ENCODE results near the gene PHLDB3. TPM values are rescaled to one million over a fixed set of nuclear protein-coding genes. Genes with fewer than 3 reads are reported as not detected.

Gene PHLDB3
- total and polyA plus RNA-seq, 10 donors: 8.0 to 23.0 (median 16.1) TPM

DNA sequence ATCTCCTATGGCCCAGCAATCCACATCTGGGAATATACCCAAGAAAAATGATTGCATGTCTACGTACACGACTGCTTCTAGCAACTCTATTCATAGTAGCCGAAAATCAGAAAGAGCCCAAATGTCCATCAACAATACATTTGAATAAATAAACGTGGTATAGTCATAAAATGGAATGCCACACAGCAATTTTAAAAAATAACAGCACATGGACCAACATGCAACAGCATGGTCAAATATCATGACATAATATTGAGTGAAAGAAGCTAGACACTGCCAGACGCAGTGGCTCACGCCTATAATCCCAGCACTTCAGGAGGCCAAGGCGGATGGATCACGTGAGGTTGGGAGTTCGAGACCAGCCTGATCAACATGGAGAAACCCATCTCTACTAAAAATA lies 73.6 kb downstream of the PHLDB3 start:
- intact Hi-C loops (cut with DNase I; ENCODE audit: low total_unique reads): no loop called here
- no peak overlapping the region for H3K4me3 ChIP-seq
- WGBS, 5 donors: 83 to 95% (median 91%) methylated on average over 9 of the region's 9 CpGs
- DNase-seq: no peak
- H3K27ac ChIP-seq: no peak overlapping the region
- no peaks in the 10 kb centered on the region for H3K36me3 ChIP-seq
- no peaks in the 10 kb centered on the region for H3K9me3 ChIP-seq
- no peaks in the 10 kb centered on the region for H3K27me3 ChIP-seq (replicated peaks in 1 of 7)
- peaks cover 0 to 10% (median 6%) of the 10 kb centered on the region in 6 donors for H3K4me1 ChIP-seq
- TF ChIP-seq POLR2A (IDR thresholded peaks at IDR 0.05) (no peak), POLR2AphosphoS5 (IDR thresholded peaks at IDR 0.05) (no peak)
- TF ChIP-seq, protein P1, sequence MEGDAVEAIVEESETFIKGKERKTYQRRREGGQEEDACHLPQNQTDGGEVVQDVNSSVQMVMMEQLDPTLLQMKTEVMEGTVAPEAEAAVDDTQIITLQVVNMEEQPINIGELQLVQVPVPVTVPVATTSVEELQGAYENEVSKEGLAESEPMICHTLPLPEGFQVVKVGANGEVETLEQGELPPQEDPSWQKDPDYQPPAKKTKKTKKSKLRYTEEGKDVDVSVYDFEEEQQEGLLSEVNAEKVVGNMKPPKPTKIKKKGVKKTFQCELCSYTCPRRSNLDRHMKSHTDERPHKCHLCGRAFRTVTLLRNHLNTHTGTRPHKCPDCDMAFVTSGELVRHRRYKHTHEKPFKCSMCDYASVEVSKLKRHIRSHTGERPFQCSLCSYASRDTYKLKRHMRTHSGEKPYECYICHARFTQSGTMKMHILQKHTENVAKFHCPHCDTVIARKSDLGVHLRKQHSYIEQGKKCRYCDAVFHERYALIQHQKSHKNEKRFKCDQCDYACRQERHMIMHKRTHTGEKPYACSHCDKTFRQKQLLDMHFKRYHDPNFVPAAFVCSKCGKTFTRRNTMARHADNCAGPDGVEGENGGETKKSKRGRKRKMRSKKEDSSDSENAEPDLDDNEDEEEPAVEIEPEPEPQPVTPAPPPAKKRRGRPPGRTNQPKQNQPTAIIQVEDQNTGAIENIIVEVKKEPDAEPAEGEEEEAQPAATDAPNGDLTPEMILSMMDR (IDR thresholded peaks at IDR 0.05 in 8 of 11, conservative IDR thresholded peaks at IDR 0.05 in 3 of 11): no peak

DNA sequence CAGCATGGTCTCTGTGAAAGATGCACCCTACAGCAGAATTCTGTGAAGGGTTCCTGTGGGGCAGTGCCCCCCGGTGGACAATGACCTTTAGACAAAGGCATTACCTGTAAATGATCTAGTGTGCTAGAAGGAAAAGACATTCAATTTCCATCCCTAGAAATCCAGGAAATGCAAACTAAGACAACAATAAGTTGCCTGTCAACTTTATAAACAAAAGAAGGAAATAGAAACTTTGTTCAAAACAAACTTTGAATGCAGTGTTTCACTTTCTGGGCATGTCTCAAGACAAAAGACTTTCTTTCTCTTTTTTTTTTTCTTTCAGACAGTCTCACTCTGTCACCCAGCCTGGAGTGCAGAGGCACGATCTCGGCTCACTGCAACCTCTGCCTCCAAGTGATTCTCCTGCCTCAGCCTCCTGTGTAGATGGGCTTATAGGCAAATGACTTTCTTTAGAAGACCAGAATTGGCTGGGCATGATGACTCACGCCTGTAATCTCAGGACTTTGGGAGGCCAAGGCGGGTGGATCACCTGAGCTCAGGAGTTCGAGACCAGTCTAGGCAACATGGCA lies 74.3 kb downstream of the PHLDB3 start:
- no peaks in the 10 kb centered on the region for H3K9me3 ChIP-seq
- H3K27me3 ChIP-seq (replicated peaks in 1 of 7): no peaks in the 10 kb centered on the region
- peaks cover 0 to 16% (median 6%) of the 10 kb centered on the region in 6 donors for H3K4me1 ChIP-seq
- 48 to 74% (median 70%) methylated on average over 6 of the region's 6 CpGs for WGBS, 5 donors
- DNase-seq: no peak
- TF ChIP-seq POLR2A (IDR thresholded peaks at IDR 0.05): no peak
- no peak for TF ChIP-seq POLR2AphosphoS5 (IDR thresholded peaks at IDR 0.05)
- TF ChIP-seq, protein P1 (IDR thresholded peaks at IDR 0.05 in 8 of 11, conservative IDR thresholded peaks at IDR 0.05 in 3 of 11): no peak
- intact Hi-C loops (cut with DNase I; ENCODE audit: low total_unique reads): no loop called here
- no peaks in the 10 kb centered on the region for H3K36me3 ChIP-seq
- H3K27ac ChIP-seq: peak overlapping the region in 2 of 8 donors; percentile 30 to 38
- no peak overlapping the region for H3K4me3 ChIP-seq

DNA sequence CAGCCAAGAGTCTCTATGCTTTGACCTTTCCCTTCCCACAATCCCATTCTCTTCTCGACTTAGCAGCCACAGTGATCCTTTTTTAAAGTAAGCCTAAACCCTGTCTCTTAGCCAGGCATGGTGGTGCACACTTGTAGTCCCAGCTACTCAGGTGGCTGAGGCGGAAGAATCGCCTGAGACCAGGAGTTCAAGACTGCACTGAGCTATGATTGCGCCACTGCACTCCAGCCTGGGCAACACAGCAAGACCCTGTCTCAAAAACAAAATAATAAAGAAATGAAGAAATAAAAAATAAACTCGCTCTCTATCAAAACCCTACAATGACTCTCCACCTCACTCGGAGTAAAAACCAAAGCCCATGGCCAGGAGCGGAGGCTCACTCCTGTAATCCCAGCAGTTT lies 75.2 kb downstream of the PHLDB3 start:
- intact Hi-C loops (cut with DNase I; ENCODE audit: low total_unique reads): no loop called here
- TF ChIP-seq POLR2AphosphoS5 (IDR thresholded peaks at IDR 0.05): no peak
- TF ChIP-seq, protein P1 (IDR thresholded peaks at IDR 0.05 in 8 of 11, conservative IDR thresholded peaks at IDR 0.05 in 3 of 11): no peak
- TF ChIP-seq POLR2A (IDR thresholded peaks at IDR 0.05): no peak
- Histone ChIP-seq H3K27me3 (replicated peaks in 1 of 7) (no peaks in the 10 kb centered on the region), H3K36me3 (no peaks in the 10 kb centered on the region), H3K9me3 (no peaks in the 10 kb centered on the region), H3K27ac (no peak overlapping the region), H3K4me3 (no peak overlapping the region), H3K4me1 (peaks cover 0 to 17% (median 6%) of the 10 kb centered on the region in 6 donors)
- DNase-seq: no peak
- 83 to 94% (median 87%) methylated on average over 7 of the region's 7 CpGs for WGBS, 5 donors

DNA sequence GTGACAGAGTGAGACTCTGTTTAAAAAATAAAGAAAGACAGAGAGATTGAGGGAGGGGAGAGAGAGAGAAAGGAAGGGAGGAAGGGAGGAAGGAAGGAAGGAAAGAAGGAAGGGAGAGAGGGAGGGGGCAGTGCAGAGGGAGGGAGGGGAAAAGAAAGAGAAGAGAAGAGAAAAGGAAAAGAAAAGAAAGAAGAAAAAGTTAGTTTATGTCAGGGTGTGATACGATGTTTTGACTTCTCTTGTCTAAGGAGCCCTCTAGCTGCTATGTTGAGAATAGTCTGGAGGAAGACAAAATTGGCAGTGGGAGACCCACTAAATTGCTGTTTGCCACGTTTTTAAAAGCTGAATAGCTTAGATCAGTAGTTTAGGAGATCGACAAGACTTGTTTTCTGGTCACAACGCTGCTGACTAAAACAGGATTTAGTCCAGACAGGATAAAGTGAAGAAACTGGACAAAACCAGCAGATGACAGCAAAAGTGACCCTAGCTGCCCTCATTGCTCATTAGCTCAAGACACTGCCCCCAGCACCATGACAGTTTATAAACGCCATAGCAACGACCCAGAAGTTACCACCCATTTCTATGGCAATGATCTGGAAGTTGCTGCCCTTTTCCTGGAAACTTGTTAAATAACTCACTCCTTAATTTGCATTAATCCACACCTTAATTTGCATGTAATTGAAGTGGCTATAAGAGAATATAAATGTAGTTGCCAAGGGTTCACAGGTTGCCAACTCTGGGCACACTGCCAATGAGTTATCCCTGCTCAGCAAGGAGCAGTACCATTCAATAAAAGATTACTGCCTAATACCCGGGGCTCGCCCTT lies 78.8 kb downstream of the PHLDB3 start:
- H3K27me3 ChIP-seq (replicated peaks in 1 of 7): no peaks in the 10 kb centered on the region
- no peak for DNase-seq
- no peaks in the 10 kb centered on the region for H3K36me3 ChIP-seq
- intact Hi-C loops (cut with DNase I; ENCODE audit: low total_unique reads): no loop called here
- peaks cover 0 to 11% (median 2%) of the 10 kb centered on the region in 6 donors for H3K4me1 ChIP-seq
- peak overlapping the region in 2 of 8 donors; percentile 4 to 37 for H3K27ac ChIP-seq
- TF ChIP-seq POLR2AphosphoS5 (IDR thresholded peaks at IDR 0.05): no peak
- TF ChIP-seq, protein P1 (IDR thresholded peaks at IDR 0.05 in 8 of 11, conservative IDR thresholded peaks at IDR 0.05 in 3 of 11): peak in 4 of 11 experiments; percentile 10 to 35 (median 14)
- no peak overlapping the region for H3K4me3 ChIP-seq
- 25 to 36% (median 33%) methylated on average over 8 of the region's 8 CpGs for WGBS, 5 donors
- H3K9me3 ChIP-seq: no peaks in the 10 kb centered on the region
